ENCODE results near the gene SMIM15. TPM values are rescaled to one million over a fixed set of nuclear protein-coding genes. Genes with fewer than 3 reads are reported as not detected.
A peak's percentile ranks its signal among the peaks of the same experiment; 100 is the strongest.

SMIM15 gene
- total and polyA plus RNA-seq, 2 of the 13 experiments (the other 11 are each of a cell fraction or from before 2014, with no cell fraction given) = 12.7 to 58.2 TPM

DNA sequence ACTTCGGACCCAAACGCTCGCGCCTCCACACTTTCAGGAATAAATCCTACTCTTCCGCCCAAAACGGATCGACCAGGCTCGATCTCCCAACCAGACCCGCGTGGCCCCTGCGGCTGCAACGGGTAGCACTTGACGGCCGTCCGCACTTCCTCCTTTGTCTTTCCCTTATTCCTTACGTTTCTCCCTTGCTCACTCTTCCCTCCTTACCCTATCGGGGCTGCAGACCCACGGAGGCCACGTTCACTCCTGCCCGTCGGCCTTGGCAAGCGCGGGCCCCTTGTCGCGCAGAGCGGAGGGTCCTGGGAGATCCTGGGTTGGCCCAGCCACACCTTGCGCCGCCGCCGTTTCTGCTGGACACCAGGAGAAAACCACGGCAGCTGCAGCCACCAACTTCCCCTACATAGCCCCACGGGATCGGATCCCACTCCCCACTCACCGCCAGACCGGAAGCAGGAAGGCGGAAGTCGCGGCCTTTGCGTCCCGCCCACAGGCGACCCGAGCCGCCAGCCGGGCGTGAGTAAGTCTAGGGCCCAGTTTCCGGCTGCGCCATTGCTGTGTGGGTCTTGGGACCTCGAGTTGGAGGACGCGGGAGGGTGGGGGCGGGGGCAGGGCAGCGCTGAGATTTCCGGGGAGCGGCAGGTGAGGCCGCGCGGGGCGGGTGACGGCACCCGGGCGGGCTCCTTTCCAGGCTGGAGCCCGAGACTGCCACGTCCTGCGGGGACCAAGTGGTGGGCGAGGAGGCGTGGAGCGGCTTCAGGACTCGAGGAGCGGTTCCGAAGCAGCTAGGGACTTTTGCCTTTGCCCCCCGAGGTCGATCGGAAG, at the start of gene SMIM15 (continued):
- TF ChIP-seq, protein P1, sequence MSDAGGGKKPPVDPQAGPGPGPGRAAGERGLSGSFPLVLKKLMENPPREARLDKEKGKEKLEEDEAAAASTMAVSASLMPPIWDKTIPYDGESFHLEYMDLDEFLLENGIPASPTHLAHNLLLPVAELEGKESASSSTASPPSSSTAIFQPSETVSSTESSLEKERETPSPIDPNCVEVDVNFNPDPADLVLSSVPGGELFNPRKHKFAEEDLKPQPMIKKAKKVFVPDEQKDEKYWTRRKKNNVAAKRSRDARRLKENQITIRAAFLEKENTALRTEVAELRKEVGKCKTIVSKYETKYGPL (CRISPR knock-in tag; IDR thresholded peaks at IDR 0.05) = peak; percentile 37; the same call in 1 of the 2 replicates
- TF ChIP-seq, protein P2, sequence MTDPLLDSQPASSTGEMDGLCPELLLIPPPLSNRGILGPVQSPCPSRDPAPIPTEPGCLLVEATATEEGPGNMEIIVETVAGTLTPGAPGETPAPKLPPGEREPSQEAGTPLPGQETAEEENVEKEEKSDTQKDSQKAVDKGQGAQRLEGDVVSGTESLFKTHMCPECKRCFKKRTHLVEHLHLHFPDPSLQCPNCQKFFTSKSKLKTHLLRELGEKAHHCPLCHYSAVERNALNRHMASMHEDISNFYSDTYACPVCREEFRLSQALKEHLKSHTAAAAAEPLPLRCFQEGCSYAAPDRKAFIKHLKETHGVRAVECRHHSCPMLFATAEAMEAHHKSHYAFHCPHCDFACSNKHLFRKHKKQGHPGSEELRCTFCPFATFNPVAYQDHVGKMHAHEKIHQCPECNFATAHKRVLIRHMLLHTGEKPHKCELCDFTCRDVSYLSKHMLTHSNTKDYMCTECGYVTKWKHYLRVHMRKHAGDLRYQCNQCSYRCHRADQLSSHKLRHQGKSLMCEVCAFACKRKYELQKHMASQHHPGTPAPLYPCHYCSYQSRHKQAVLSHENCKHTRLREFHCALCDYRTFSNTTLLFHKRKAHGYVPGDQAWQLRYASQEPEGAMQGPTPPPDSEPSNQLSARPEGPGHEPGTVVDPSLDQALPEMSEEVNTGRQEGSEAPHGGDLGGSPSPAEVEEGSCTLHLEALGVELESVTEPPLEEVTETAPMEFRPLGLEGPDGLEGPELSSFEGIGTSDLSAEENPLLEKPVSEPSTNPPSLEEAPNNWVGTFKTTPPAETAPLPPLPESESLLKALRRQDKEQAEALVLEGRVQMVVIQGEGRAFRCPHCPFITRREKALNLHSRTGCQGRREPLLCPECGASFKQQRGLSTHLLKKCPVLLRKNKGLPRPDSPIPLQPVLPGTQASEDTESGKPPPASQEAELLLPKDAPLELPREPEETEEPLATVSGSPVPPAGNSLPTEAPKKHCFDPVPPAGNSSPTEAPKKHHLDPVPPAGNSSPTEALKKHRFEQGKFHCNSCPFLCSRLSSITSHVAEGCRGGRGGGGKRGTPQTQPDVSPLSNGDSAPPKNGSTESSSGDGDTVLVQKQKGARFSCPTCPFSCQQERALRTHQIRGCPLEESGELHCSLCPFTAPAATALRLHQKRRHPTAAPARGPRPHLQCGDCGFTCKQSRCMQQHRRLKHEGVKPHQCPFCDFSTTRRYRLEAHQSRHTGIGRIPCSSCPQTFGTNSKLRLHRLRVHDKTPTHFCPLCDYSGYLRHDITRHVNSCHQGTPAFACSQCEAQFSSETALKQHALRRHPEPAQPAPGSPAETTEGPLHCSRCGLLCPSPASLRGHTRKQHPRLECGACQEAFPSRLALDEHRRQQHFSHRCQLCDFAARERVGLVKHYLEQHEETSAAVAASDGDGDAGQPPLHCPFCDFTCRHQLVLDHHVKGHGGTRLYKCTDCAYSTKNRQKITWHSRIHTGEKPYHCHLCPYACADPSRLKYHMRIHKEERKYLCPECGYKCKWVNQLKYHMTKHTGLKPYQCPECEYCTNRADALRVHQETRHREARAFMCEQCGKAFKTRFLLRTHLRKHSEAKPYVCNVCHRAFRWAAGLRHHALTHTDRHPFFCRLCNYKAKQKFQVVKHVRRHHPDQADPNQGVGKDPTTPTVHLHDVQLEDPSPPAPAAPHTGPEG (CRISPR knock-in tag; IDR thresholded peaks at IDR 0.05) = peak; percentile 87
- TF ChIP-seq ZNF441 (CRISPR knock-in tag; IDR thresholded peaks at IDR 0.05; ENCODE audit: borderline replicate concordance) (peak; percentile 56; the same call in 1 of the 2 replicates), KDM4B (CRISPR knock-in tag; IDR thresholded peaks at IDR 0.05) (0 out of 2 replicates have a peak, but pooled peaks have one; percentile 52), ZNF17 (CRISPR knock-in tag; IDR thresholded peaks at IDR 0.05) (no peak), MAFF (IDR thresholded peaks at IDR 0.05; ENCODE audit: low read depth, low read length) (no peak), CENPX (CRISPR knock-in tag; IDR thresholded peaks at IDR 0.05) (no peak), PRPF4 (IDR thresholded peaks at IDR 0.05; ENCODE audit: low read depth, low read length, poor library complexity, severe bottlenecking) (no peak), FOSL2 (CRISPR knock-in tag; IDR thresholded peaks at IDR 0.05) (peak; percentile 70; the same call in 1 of the 2 replicates), ZNF567 (CRISPR knock-in tag; IDR thresholded peaks at IDR 0.05; ENCODE audit: borderline replicate concordance) (no peak; the same call in 1 of the 2 replicates), DPF2 (CRISPR knock-in tag; IDR thresholded peaks at IDR 0.05; ENCODE audit: borderline replicate concordance, low read depth) (no peak), ZNF652 (CRISPR knock-in tag; IDR thresholded peaks at IDR 0.05; ENCODE audit: borderline replicate concordance, low read depth) (no peak), ZNF224 (CRISPR knock-in tag; IDR thresholded peaks at IDR 0.05) (0 out of 2 replicates have a peak, but pooled peaks have one; percentile 19)
- TF ChIP-seq, protein P3, sequence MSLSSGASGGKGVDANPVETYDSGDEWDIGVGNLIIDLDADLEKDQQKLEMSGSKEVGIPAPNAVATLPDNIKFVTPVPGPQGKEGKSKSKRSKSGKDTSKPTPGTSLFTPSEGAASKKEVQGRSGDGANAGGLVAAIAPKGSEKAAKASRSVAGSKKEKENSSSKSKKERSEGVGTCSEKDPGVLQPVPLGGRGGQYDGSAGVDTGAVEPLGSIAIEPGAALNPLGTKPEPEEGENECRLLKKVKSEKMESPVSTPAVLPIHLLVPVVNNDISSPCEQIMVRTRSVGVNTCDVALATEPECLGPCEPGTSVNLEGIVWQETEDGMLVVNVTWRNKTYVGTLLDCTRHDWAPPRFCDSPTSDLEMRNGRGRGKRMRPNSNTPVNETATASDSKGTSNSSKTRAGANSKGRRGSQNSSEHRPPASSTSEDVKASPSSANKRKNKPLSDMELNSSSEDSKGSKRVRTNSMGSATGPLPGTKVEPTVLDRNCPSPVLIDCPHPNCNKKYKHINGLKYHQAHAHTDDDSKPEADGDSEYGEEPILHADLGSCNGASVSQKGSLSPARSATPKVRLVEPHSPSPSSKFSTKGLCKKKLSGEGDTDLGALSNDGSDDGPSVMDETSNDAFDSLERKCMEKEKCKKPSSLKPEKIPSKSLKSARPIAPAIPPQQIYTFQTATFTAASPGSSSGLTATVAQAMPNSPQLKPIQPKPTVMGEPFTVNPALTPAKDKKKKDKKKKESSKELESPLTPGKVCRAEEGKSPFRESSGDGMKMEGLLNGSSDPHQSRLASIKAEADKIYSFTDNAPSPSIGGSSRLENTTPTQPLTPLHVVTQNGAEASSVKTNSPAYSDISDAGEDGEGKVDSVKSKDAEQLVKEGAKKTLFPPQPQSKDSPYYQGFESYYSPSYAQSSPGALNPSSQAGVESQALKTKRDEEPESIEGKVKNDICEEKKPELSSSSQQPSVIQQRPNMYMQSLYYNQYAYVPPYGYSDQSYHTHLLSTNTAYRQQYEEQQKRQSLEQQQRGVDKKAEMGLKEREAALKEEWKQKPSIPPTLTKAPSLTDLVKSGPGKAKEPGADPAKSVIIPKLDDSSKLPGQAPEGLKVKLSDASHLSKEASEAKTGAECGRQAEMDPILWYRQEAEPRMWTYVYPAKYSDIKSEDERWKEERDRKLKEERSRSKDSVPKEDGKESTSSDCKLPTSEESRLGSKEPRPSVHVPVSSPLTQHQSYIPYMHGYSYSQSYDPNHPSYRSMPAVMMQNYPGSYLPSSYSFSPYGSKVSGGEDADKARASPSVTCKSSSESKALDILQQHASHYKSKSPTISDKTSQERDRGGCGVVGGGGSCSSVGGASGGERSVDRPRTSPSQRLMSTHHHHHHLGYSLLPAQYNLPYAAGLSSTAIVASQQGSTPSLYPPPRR (CRISPR knock-in tag; IDR thresholded peaks at IDR 0.05; ENCODE audit: borderline replicate concordance) = peak; percentile 65; the same call in 1 of the 2 replicates
- TF ChIP-seq, protein P4, sequence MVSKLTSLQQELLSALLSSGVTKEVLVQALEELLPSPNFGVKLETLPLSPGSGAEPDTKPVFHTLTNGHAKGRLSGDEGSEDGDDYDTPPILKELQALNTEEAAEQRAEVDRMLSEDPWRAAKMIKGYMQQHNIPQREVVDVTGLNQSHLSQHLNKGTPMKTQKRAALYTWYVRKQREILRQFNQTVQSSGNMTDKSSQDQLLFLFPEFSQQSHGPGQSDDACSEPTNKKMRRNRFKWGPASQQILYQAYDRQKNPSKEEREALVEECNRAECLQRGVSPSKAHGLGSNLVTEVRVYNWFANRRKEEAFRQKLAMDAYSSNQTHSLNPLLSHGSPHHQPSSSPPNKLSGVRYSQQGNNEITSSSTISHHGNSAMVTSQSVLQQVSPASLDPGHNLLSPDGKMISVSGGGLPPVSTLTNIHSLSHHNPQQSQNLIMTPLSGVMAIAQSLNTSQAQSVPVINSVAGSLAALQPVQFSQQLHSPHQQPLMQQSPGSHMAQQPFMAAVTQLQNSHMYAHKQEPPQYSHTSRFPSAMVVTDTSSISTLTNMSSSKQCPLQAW (CRISPR knock-in tag; IDR thresholded peaks at IDR 0.05) = peak; percentile 79
